ENCODE results near the gene SPOCK1. TPM values are rescaled to one million over a fixed set of nuclear protein-coding genes. Genes with fewer than 3 reads are reported as not detected.

Gene SPOCK1
- total and polyA plus RNA-seq, 2 donors (not counting 3 experiments of a cell fraction or from before 2014, with no cell fraction given), result 144 to 280 TPM

- no peaks in the 10 kb centered on the region for H3K36me3 ChIP-seq (ENCODE audit: control insufficient read depth in 2 of 2, extremely low read depth in 1 of 2, insufficient read depth in 2 of 2, low read length in 2 of 2)
- no peaks in the 10 kb centered on the region for H4K20me1 ChIP-seq (replicated peaks; ENCODE audit: control insufficient read depth, extremely low read depth, insufficient read depth, low read length)
- H3K4me2 ChIP-seq (ENCODE audit: insufficient read depth, low read length), result no peak overlapping the region
- dilution Hi-C loops (cut with MboI; ENCODE audit: extremely low pct_ligation_motif_present, low sequenced_read_pairs), result no loop called here
- H3K4me1 ChIP-seq (ENCODE audit: control insufficient read depth, extremely low read depth, insufficient read depth, low read length), result no peaks in the 10 kb centered on the region
- H3K9ac ChIP-seq (replicated peaks; ENCODE audit: extremely low read depth, insufficient read depth, low read length), result no peak overlapping the region
- POLR2A ChIA-PET, result no interaction called here
- CTCF ChIA-PET, result interaction anchor here (1.8 kb wide), 1 partner anchor 29 kb away, joined by 4 read pairs; no protein-coding TSS in a partner anchor
- no TSS peak for BruUV-seq (replicated peaks)
- no peaks in the 10 kb centered on the region for H3K9me3 ChIP-seq (replicated peaks; ENCODE audit: control insufficient read depth, insufficient read depth, low read length)
- intact Hi-C loops (cut with micrococcal nuclease), result no loop called here
- peaks cover 46% of the 10 kb centered on the region for H3K79me2 ChIP-seq (ENCODE audit: control insufficient read depth, insufficient read depth, low read length)
- no peak overlapping the region for H3K27ac ChIP-seq (ENCODE audit: insufficient read depth, low read depth, low read length)
- FAIRE-seq (no peak), DNase-seq (ENCODE audit: low read depth, low spot score) (no peak)
- H3K9me1 ChIP-seq (replicated peaks; ENCODE audit: control insufficient read depth, extremely low read depth, insufficient read depth, low read length), result no peaks in the 10 kb centered on the region
- no peaks in the 10 kb centered on the region for H3K27me3 ChIP-seq (ENCODE audit: control insufficient read depth in 2 of 2, insufficient read depth in 2 of 2, low read length in 2 of 2)
- no peak for TF ChIP-seq POLR2A (IDR thresholded peaks at IDR 0.05; ENCODE audit: low read depth, low read length)
- no peak for TF ChIP-seq FOS (IDR thresholded peaks at IDR 0.05; ENCODE audit: borderline replicate concordance, insufficient read depth, low read length)
- TF ChIP-seq POLR2AphosphoS5 (IDR thresholded peaks at IDR 0.05; ENCODE audit: insufficient read depth, low read depth, low read length), result no peak
- TF ChIP-seq, protein P1, sequence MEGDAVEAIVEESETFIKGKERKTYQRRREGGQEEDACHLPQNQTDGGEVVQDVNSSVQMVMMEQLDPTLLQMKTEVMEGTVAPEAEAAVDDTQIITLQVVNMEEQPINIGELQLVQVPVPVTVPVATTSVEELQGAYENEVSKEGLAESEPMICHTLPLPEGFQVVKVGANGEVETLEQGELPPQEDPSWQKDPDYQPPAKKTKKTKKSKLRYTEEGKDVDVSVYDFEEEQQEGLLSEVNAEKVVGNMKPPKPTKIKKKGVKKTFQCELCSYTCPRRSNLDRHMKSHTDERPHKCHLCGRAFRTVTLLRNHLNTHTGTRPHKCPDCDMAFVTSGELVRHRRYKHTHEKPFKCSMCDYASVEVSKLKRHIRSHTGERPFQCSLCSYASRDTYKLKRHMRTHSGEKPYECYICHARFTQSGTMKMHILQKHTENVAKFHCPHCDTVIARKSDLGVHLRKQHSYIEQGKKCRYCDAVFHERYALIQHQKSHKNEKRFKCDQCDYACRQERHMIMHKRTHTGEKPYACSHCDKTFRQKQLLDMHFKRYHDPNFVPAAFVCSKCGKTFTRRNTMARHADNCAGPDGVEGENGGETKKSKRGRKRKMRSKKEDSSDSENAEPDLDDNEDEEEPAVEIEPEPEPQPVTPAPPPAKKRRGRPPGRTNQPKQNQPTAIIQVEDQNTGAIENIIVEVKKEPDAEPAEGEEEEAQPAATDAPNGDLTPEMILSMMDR (IDR thresholded peaks at IDR 0.05; ENCODE audit: extremely low read depth in 1 of 2, insufficient read depth in 1 of 2, low read depth in 1 of 2, low read length in 2 of 2), result no peak
- no peak for TF ChIP-seq EZH2 (IDR thresholded peaks at IDR 0.05; ENCODE audit: borderline replicate concordance, low read depth, low read length, severe bottlenecking)
- no peak for TF ChIP-seq GATA2 (IDR thresholded peaks at IDR 0.05; ENCODE audit: insufficient read depth, insufficient read length, low read depth, low read length)
- TF ChIP-seq MAX (IDR thresholded peaks at IDR 0.05; ENCODE audit: insufficient read depth, insufficient read length), result no peak
- no peak for TF ChIP-seq JUN (IDR thresholded peaks at IDR 0.05; ENCODE audit: borderline replicate concordance, insufficient read depth, insufficient read length, low read depth)
- no peak for TF ChIP-seq MYC (IDR thresholded peaks at IDR 0.05; ENCODE audit: low read depth, low read length)
- H3K4me3 ChIP-seq (replicated peaks in 1 of 3; ENCODE audit: insufficient read depth in 1 of 3, low read depth in 1 of 3, low read length in 3 of 3), result no peak overlapping the region
- H2AFZ ChIP-seq (ENCODE audit: low read depth, low read length), result no peak overlapping the region
These were observed 207.7 kb downstream of the SPOCK1 start for GRCh38 chr5:137291436-137291835.

Measured in endothelial cell of umbilical vein (primary cell).